Upper lobe of left lung (tissue), 4 donors: ENCODE results near the gene VEGFC.

Experiments
- EP300 ChIP-seq, 4 donors: sonication (generic); formaldehyde crosslinking; IDR thresholded peaks; one replicate each; pipeline ENCODE4 v1.5.1; 2017; ENCODE audit warnings: antibody characterized with exemption in 4 of 4, control low read depth in 2 of 4
- POLR2A ChIP-seq, 4 donors: fragments of 450-650 bp; IDR thresholded peaks; one replicate each; pipeline ENCODE4 v1.5.1; 2016 to 2017; ENCODE audit warnings: antibody characterized with exemption in 4 of 4, mild to moderate bottlenecking in 2 of 4
- POLR2AphosphoS5 ChIP-seq, 2 donors: sonication (generic); formaldehyde crosslinking; IDR thresholded peaks; one replicate each; pipeline ENCODE4 v1.5.1; 2017; ENCODE audit warnings: antibody characterized with exemption in 2 of 2
- TF ChIP-seq, protein P1 (sequence below), 6 experiments: fragments of 450-650 bp in 4 of 6; fragments of 200-600 bp in 2 of 6; sonication (generic) in 2 of 6; IDR thresholded peaks; one replicate each; pipeline ENCODE4 v1.5.1; 2016 to 2019; ENCODE audit warnings: antibody characterized with exemption in 6 of 6

DNA sequence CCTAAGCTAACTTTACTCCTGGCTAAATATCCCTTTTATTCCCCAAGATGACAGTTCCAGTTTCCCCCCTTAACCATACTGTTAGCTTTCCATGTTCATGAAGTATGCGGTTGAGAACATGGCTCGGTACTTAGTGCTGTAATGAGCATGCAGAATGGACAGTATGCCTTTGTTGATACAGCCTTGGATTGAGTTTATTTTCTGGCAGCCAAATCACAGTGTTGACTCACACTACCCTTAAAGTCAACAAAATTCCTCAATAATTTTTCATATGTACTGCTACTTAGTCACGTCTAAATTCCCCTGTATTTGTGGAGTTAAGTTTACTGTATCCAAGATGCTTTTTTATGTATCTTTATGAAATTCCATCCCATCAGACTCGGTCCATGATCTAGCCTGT, 1.4 kb upstream of the VEGFC start:
- TF ChIP-seq, protein P1, sequence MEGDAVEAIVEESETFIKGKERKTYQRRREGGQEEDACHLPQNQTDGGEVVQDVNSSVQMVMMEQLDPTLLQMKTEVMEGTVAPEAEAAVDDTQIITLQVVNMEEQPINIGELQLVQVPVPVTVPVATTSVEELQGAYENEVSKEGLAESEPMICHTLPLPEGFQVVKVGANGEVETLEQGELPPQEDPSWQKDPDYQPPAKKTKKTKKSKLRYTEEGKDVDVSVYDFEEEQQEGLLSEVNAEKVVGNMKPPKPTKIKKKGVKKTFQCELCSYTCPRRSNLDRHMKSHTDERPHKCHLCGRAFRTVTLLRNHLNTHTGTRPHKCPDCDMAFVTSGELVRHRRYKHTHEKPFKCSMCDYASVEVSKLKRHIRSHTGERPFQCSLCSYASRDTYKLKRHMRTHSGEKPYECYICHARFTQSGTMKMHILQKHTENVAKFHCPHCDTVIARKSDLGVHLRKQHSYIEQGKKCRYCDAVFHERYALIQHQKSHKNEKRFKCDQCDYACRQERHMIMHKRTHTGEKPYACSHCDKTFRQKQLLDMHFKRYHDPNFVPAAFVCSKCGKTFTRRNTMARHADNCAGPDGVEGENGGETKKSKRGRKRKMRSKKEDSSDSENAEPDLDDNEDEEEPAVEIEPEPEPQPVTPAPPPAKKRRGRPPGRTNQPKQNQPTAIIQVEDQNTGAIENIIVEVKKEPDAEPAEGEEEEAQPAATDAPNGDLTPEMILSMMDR (IDR thresholded peaks at IDR 0.05), result no peak
- TF ChIP-seq POLR2A (IDR thresholded peaks at IDR 0.05) (no peak), POLR2AphosphoS5 (IDR thresholded peaks at IDR 0.05) (no peak), EP300 (IDR thresholded peaks at IDR 0.05) (no peak)
